ENCODE results near the gene PGM1. TPM values are rescaled to one million over a fixed set of nuclear protein-coding genes. Genes with fewer than 3 reads are reported as not detected.

PGM1 gene
- total RNA-seq, 1 experiment from 2014 or later, result 101 TPM

- H3K9me2 ChIP-seq (ENCODE audit: insufficient read depth), result no peaks in the 10 kb centered on the region
- H3K4me3 ChIP-seq, result no peak overlapping the region
- DNase-seq, result no peak
- no TSS peak for BruUV-seq (replicated peaks)
- H2AFZ ChIP-seq, result no peak overlapping the region
- no peaks in the 10 kb centered on the region for H4K20me1 ChIP-seq (ENCODE audit: insufficient read depth)
- no peaks in the 10 kb centered on the region for H3K9me3 ChIP-seq (ENCODE audit: insufficient read depth, low read depth)
- no peak overlapping the region for H3K27ac ChIP-seq
- H3K36me3 ChIP-seq (ENCODE audit: low read depth), result 0 out of 2 replicates have a peak, but pooled peaks cover 7% of the 10 kb centered on the region
- no peaks in the 10 kb centered on the region for H3K27me3 ChIP-seq (ENCODE audit: insufficient read depth, low read depth)
- ChIA-PET POLR2A (ENCODE audit: unreplicated experiment) (no interaction called here), CTCF (no interaction called here)
- H3K79me2 ChIP-seq (ENCODE audit: low read depth), result peaks cover 40% of the 10 kb centered on the region
- peaks cover 17% of the 10 kb centered on the region for H3K4me1 ChIP-seq (replicated peaks; ENCODE audit: insufficient read depth)
- intact Hi-C loops (cut with micrococcal nuclease; ENCODE audit: unreplicated experiment), result no loop called here
- H3F3A ChIP-seq (ENCODE audit: insufficient read depth, low read depth), result 0 out of 2 replicates have a peak, but pooled peaks cover 7% of the 10 kb centered on the region
- no peak overlapping the region for H3K4me2 ChIP-seq
- TF ChIP-seq EZH2 (IDR thresholded peaks at IDR 0.05; ENCODE audit: low read depth) (no peak), CTCF (conservative IDR thresholded peaks at IDR 0.05) (no peak)
Observed at GRCh38 chr1:63620671-63621070, 27.5 kb downstream of the PGM1 start.

GRCh38 chr1:63621075-63621474 lies 27.9 kb downstream of the PGM1 start:
- Histone ChIP-seq H3K27me3 (ENCODE audit: insufficient read depth, low read depth) (no peaks in the 10 kb centered on the region), H3K9me2 (ENCODE audit: insufficient read depth) (no peaks in the 10 kb centered on the region), H3K27ac (no peak overlapping the region), H3K36me3 (ENCODE audit: low read depth) (0 out of 2 replicates have a peak, but pooled peaks cover 7% of the 10 kb centered on the region), H2AFZ (no peak overlapping the region), H4K20me1 (ENCODE audit: insufficient read depth) (no peaks in the 10 kb centered on the region), H3K79me2 (ENCODE audit: low read depth) (peaks cover 39% of the 10 kb centered on the region), H3K4me3 (no peak overlapping the region), H3K9me3 (ENCODE audit: insufficient read depth, low read depth) (no peaks in the 10 kb centered on the region), H3K4me2 (no peak overlapping the region), H3F3A (ENCODE audit: insufficient read depth, low read depth) (0 out of 2 replicates have a peak, but pooled peaks cover 7% of the 10 kb centered on the region), H3K4me1 (replicated peaks; ENCODE audit: insufficient read depth) (peaks cover 21% of the 10 kb centered on the region)
- intact Hi-C loops (cut with micrococcal nuclease; ENCODE audit: unreplicated experiment), result no loop called here
- ChIA-PET CTCF (no interaction called here), POLR2A (ENCODE audit: unreplicated experiment) (no interaction called here)
- no TSS peak for BruUV-seq (replicated peaks)
- no peak for DNase-seq
- no peak for TF ChIP-seq CTCF (conservative IDR thresholded peaks at IDR 0.05)
- TF ChIP-seq EZH2 (IDR thresholded peaks at IDR 0.05; ENCODE audit: low read depth), result no peak

DNA sequence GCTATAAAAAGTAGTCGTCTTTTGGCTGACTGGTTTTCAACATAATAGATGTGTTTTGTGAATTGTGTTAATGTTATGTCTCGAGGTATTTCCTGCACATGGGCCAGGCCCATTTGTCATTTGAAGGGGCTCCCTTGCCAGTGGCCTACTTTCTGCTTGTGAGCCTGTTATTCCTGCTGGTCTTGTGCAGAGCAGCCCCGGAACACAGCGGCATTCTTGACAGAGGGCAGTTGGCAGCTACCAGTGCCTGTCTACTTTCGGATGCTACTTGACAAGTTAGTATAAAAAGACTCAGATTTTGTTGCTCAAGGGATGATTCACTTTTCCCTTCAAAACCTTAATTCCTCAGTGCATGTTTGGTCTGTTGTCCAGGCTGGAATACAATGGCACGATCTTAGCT lies 28.5 kb downstream of the PGM1 start:
- H3K27me3 ChIP-seq (ENCODE audit: insufficient read depth, low read depth), result no peaks in the 10 kb centered on the region
- intact Hi-C loops (cut with micrococcal nuclease; ENCODE audit: unreplicated experiment), result no loop called here
- no peak overlapping the region for H2AFZ ChIP-seq
- peaks cover 33% of the 10 kb centered on the region for H3K79me2 ChIP-seq (ENCODE audit: low read depth)
- H4K20me1 ChIP-seq (ENCODE audit: insufficient read depth), result no peaks in the 10 kb centered on the region
- H3F3A ChIP-seq (ENCODE audit: insufficient read depth, low read depth), result 0 out of 2 replicates have a peak, but pooled peaks cover 7% of the 10 kb centered on the region
- no peaks in the 10 kb centered on the region for H3K9me3 ChIP-seq (ENCODE audit: insufficient read depth, low read depth)
- TF ChIP-seq EZH2 (IDR thresholded peaks at IDR 0.05; ENCODE audit: low read depth) (no peak), CTCF (conservative IDR thresholded peaks at IDR 0.05) (no peak)
- H3K4me3 ChIP-seq, result no peak overlapping the region
- H3K36me3 ChIP-seq (ENCODE audit: low read depth), result 0 out of 2 replicates have a peak, but pooled peaks cover 7% of the 10 kb centered on the region
- H3K27ac ChIP-seq, result no peak overlapping the region
- no TSS peak for BruUV-seq (replicated peaks)
- DNase-seq, result no peak
- ChIA-PET POLR2A (ENCODE audit: unreplicated experiment) (no interaction called here), CTCF (no interaction called here)
- no peak overlapping the region for H3K4me2 ChIP-seq
- no peaks in the 10 kb centered on the region for H3K9me2 ChIP-seq (ENCODE audit: insufficient read depth)
- peaks cover 25% of the 10 kb centered on the region for H3K4me1 ChIP-seq (replicated peaks; ENCODE audit: insufficient read depth)
